Esophagus muscularis mucosa (tissue), 4 donors: Measurements from ENCODE around the gene PLK1.

ENCODE experiments used
- EP300 ChIP-seq: sonication (generic); formaldehyde crosslinking; IDR thresholded peaks from one replicate; pipeline ENCODE4 v1.6.1; 2017; ENCODE audit warnings: antibody characterized with exemption
- POLR2A ChIP-seq: fragments of 450-650 bp; IDR thresholded peaks from one replicate; pipeline ENCODE4 v1.6.1; 2017; ENCODE audit warnings: antibody characterized with exemption, moderate library complexity, mild to moderate bottlenecking, low read depth
- POLR2AphosphoS5 ChIP-seq, 2 donors: sonication (generic); formaldehyde crosslinking; IDR thresholded peaks; one replicate each; pipeline ENCODE4 v1.6.1; 2017; ENCODE audit warnings: antibody characterized with exemption in 2 of 2
- TF ChIP-seq, protein P1 (sequence below), 3 experiments: fragments of 200-600 bp in 2 of 3; fragments of 450-650 bp in 1 of 3; sonication (generic) in 2 of 3; IDR thresholded peaks; one replicate each; pipeline ENCODE4 v1.5.1; 2017 to 2019; ENCODE audit warnings: antibody characterized with exemption in 3 of 3, mild to moderate bottlenecking in 2 of 3, moderate library complexity in 1 of 3

DNA sequence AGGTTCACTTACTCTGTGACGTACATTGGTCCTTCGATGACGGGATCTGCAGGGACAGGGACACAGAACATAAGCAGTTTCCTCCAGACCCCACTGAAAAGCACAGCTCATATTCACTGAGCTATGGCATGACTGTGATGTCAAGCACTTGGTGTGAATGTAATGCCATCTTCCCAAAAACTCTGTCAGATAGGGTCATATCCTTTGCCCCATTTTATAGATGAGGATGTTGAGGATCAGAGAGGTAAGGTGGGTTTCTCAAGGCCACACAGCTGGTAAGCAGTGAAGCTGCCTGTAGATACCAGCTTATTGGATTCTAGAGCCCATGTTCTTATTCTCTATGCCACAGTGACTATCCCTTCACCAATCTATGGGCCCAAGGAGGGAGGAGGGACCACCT lies 31.8 kb downstream of the PLK1 start:
- no peak for TF ChIP-seq POLR2AphosphoS5 (IDR thresholded peaks at IDR 0.05)
- no peak for TF ChIP-seq POLR2A
- TF ChIP-seq, protein P1, sequence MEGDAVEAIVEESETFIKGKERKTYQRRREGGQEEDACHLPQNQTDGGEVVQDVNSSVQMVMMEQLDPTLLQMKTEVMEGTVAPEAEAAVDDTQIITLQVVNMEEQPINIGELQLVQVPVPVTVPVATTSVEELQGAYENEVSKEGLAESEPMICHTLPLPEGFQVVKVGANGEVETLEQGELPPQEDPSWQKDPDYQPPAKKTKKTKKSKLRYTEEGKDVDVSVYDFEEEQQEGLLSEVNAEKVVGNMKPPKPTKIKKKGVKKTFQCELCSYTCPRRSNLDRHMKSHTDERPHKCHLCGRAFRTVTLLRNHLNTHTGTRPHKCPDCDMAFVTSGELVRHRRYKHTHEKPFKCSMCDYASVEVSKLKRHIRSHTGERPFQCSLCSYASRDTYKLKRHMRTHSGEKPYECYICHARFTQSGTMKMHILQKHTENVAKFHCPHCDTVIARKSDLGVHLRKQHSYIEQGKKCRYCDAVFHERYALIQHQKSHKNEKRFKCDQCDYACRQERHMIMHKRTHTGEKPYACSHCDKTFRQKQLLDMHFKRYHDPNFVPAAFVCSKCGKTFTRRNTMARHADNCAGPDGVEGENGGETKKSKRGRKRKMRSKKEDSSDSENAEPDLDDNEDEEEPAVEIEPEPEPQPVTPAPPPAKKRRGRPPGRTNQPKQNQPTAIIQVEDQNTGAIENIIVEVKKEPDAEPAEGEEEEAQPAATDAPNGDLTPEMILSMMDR (IDR thresholded peaks at IDR 0.05): no peak
- TF ChIP-seq EP300: no peak
